NT2/D1 (cell line): ENCODE measurements around the gene EGFLAM.

Source experiments
- SUZ12 ChIP-seq: IDR thresholded peaks from 2 replicates; pipeline ENCODE4 v1.6.1; 2011; ENCODE audit not compliant: insufficient read length, insufficient read depth; ENCODE audit errors: extremely low read depth
- YY1 ChIP-seq: IDR thresholded peaks from 2 replicates; pipeline ENCODE4 v1.6.1; 2011; ENCODE audit not compliant: insufficient read length, insufficient read depth
- ZNF274 ChIP-seq: IDR thresholded peaks from 2 replicates; pipeline ENCODE4 v1.6.1; 2011; ENCODE audit warnings: mild to moderate bottlenecking, low read depth, low read length

- no peak for TF ChIP-seq ZNF274
- no peak for TF ChIP-seq YY1
- no peak for TF ChIP-seq SUZ12
Measured at GRCh38 chr5:38424148-38425060, 166.0 kb downstream of the EGFLAM start.
